ENCODE measurements around the gene RDH8. TPM values are rescaled to one million over a fixed set of nuclear protein-coding genes. Genes with fewer than 3 reads are reported as not detected.

Gene RDH8, protein sequence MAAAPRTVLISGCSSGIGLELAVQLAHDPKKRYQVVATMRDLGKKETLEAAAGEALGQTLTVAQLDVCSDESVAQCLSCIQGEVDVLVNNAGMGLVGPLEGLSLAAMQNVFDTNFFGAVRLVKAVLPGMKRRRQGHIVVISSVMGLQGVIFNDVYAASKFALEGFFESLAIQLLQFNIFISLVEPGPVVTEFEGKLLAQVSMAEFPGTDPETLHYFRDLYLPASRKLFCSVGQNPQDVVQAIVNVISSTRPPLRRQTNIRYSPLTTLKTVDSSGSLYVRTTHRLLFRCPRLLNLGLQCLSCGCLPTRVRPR
- total RNA-seq = not detected in 2 replicates
- not detected for polyA plus RNA-seq (2012)

DNA sequence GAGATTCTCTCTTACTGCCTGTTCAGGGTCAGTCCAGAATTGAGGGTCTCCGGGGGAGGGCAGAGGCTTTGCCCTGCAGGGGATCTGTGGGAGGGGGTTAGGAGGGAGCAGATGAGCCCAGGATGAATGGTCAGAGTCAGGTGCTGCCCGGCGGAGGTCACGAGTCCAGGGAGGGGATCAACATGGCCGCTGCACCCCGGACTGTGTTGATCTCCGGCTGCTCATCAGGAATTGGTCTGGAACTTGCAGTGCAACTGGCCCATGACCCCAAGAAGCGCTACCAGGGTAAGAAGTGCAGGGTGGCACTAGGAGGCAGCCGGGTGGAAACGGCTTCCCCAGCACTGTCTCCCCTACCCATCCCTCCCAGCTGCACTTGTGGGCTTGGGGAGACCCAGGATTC is at the start of gene RDH8:
Gene RDH8, plus strand, starts transcription at position 168 of the 400 bp plus-strand sequence. Its CDS starts 15 bp downstream, at position 183.
- no peak for DNase-seq (ENCODE audit: low read depth)

DNA sequence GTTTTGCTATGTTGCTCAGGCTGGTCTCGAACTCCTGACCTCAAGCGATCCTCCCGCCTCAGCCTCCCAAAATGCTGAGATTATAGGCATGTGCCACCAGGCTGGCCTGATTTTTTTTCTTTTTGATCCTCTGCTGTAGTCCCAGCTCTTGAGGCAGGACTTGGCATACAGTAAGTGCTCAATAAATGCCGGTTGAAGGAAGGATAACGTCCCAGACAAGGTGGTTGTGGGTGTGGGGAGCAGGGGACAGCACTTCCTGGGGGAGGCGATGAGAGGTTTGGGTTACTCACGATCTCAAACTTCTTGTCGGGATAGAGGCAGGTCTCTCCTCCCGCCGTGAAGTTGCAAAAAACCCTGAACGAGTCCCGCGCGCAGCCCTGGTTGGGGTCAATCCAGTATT is 47.3 kb upstream of the RDH8 start:
- no peak for DNase-seq (ENCODE audit: low read depth)

DNA sequence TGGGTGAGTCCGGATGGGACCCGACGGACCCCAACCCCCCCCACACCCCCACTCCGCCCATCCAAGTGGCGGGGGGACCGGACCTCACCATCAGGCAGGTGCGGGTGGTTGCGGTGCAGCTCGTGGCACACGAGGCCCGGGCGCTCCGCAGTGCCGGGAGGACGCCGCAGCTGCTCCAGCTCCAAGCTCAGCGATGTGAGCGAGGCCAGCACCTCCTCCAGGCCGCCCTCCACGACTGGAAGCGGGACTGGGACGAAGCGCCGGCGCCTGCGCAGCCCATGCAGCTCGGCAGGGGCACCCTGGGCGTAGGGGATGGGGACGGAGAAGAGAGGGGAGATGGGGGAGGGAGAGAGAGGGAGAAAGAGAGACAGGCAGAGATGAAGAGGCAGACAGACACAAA is 46.8 kb upstream of the RDH8 start:
- DNase-seq (ENCODE audit: low read depth) = no peak

DNA sequence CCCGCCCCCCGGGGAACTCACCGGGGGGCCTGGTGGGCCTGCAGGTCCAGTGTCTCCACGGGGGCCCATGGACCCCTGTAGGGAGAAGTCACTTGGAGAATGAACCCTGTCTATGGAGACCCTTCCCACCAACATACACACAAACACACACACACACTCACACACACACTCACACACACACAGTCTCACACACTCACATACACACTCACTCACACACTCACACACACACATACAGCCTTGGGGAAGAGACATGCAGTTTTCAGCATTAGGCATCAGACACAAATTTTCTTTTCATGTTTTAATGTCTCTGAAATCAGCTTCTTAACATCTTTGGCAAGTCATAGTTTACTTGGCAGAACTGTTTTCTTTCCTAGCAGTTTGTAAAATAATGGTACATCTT is 46.0 kb upstream of the RDH8 start:
- DNase-seq (ENCODE audit: low read depth) = no peak

DNA sequence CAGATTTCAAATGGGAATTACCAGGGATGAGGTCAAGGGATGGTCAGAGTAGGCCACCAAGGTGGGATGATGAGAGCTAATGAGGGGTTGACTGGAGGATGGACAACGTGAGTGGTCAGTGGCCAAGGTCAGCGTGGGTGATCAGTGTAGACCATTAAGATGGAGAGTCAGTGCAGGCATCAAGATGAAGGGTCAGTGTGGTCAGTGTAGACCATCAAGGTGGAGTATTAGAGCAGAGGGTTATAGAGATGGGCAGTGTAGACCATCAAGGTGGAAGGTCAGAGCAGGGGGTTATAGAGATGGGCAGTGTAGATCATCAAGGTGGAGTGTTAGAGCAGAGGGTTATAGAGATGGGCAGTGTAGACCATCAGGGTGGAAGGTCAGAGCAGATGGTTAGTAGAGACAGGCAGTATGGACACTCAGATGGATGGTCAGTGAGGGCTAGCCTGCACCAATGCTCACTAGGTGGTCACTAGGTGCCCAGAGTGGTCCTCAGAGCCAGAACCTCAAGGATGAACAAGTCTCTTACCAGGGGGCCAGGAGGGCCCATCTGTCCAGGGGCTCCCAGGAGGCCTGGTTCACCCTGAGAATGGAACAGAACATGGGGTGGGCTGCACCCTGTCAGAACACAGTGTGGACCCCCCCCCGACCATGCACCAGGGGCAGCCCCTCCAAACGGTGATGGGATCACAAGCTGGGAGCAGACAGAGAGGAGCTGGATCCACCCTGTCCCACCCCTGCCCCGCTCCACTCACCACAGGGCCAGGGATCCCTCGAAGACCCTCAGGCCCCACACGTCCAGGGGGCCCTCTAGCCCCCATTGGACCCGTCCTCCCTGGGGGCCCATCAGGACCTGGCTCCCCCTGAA is 44.2 kb upstream of the RDH8 start:
- DNase-seq (ENCODE audit: low read depth) = no peak

DNA sequence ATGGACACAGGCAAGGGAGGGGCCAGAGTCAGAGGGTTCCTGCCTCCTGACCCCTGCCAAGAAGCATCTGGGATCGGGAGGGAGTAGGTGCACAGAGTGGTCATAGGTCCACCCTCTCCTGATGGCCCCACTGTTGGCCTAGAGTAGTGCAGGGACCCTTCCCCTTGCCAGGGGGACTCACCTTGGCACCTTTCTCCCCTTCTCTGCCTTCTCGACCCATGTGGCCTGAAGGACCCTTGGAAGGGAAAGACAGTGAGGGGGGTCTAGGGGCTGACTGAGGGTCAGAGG is 43.7 kb upstream of the RDH8 start:
- no peak for DNase-seq (ENCODE audit: low read depth)

DNA sequence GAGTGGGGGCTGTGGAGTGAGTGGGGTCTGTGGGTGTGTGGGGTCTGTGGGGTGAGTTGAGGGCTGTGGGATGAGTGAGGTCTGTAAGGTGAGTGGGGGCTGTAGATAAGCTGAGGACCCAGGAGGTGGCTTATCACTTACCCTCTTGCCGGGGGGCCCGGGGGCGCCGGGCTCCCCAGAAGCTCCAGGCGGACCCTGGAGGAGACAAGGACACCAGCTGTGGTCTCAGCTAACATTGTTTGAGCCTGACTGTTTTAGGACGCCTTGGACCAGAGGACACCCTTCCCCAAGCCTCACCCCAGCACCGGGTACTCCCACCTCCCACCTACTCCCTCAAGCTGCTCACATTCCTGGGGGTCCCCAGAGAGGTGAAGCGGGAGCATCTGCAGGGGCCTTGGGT is 42.8 kb upstream of the RDH8 start:
- no peak for DNase-seq (ENCODE audit: low read depth)

DNA sequence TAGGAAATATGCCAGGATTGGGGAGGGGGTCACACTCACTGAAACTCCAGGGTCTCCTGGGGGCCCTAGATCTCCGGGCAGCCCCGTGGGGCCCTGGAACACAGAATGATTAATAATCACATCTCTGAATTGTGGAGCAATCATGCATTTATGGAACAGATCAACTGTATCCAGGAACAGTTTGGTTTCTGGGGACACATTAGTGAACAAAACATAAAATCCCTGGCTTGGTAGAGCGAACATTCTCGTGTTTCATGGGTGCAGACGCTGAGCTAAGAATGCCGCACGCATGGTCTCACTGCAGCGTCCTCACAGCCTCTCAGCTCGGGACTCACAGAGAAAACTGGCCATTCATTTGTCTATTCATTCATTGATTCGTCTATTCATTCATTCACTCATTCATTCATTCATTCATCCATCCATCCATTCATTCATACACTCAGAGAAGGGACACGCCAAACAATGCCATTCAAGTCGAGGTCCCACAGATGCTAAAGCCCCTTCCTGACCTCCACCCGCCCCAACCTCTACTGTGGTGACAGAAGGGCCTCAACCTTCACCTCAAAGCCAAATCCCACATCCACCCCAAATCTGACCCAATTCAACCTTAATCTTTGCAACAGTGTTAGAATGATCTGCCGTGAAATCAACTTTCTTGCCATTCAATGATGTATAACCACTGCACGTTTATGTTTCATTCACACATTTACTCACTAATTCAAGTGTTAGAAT is 42.0 kb upstream of the RDH8 start:
- no peak for DNase-seq (ENCODE audit: low read depth)

DNA sequence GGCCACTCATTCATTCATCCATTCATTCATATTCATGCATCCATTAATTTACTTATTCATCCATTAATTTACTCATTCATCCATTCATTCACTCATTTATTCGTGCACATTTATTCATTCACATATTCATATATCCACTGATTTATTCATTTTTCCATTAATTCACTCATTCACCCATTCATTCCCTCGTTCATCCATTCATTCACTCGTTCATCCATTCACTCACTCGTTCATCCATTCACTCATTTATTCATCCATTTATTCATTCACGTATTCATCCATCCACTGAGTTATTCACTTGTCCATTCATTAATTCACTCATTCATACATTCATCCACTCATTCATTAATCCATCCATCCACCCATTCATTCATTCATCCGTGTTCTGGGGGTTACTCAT is 41.2 kb upstream of the RDH8 start:
- DNase-seq (ENCODE audit: low read depth) = no peak

DNA sequence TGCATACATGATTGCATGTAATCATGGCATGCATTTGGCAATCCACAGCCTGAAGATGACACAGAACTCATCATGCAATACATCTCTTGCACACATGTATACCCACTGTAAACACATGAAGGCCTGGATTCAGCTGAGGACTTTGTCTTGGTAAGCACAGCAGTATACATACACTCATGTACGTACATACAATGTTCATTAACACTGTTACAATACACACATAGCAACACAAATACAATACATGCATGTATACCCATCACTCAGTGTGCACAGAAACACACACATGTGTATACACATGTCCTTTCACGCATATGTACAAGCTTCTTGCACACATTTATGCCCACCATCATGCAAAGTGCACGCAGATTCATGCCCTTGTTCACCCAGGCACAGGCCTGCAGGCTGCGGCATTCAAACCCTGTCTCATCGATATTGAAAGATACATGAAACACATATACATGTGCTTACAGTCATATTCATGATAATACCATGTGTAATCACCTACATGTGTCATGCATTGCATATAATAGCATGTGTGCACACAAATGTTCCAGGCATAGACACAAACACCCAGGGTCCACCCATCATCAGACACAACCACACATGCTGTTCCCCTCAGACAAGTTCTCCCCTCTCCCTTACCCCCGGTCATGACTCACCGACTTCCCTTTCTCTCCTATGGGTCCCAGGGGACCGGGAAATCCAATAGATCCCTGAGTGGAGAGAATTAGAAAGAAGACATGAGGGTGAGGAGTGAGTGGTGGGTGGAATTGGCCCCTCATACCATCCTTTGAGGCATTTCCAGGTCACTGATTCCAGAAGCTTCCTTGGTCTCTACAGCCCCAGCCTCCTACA is 31.6 kb upstream of the RDH8 start:
- DNase-seq (ENCODE audit: low read depth) = no peak

DNA sequence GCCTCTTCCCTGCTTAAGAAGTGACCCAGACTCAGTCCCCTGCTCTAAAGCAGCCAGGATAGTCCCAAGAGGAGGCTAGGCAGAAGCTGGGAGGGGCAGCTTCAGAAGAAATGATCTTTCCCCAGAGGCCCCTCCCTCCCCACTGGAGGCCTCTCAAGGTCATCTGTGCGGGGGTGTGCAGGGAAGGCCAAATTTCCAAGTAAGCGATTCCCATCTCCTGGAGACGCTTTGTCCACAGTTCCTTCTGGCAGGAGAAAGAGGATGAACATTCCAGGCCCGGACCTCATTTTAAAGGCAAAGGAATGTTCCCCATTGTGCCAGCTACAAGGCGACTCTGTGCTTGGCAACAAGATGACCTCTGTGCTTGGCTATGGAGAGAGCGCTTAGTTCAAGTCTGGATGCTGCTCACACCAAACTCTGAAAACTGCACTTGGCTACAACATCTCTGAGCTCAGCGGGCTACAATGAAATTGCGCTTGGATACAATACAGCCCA is 26.4 kb upstream of the RDH8 start:
- DNase-seq (ENCODE audit: low read depth) = peak; percentile 12

DNA sequence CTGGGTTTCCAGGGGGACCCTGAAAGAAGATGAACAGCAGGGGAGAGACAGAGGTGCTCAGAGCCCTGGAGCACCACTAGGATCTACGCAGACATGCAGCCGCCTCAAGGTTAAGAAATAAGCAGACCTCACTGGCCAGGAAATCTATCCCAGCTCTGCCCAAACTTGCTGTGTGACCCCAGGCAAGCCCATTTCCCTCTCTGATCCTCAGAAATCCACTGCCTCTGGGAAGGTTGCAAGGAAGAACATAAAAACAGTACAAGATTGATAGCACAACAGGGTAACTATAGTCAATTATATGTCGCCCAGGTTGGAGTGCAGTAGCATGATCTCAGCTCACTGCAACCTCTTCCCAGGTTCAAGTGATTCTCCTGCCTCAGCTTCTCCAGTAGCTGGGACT is 23.8 kb upstream of the RDH8 start:
- DNase-seq (ENCODE audit: low read depth) = no peak

DNA sequence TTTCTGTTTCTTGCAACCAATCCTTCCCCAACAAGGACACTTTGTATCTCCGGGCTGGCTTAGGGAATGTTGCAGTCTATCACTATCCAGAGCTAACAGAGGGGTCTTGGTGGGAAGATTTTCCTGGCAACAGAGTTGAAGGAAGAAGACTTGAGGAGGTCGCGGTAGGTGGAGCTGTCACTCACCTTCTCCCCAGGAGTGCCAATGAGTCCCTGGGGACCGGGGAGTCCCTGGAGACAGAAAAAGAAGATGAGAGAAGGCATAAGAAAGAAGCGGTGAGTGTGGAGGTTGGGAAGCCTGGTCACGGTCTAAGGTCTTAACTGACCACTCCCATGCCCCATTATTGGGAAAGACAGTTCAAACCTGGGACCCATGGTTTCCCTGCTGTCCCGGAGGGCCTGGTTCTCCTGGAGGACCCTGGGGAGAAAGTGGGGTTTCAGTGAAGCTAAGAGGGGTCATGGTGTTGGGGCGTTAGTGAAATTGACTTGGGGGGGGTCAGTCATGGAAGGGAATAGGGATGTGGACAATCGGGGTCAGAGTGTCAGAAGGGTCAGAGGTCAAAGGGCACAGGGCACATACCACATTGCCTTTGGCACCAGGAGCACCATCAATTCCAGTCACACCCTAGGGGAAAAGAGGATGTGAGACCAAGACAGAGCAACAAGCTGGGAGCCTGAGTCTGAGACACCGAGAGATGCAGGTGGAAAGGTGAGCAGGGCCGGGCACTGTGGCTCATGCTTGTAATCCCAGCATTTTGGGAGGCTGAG is 21.7 kb upstream of the RDH8 start:
- DNase-seq (ENCODE audit: low read depth) = no peak

DNA sequence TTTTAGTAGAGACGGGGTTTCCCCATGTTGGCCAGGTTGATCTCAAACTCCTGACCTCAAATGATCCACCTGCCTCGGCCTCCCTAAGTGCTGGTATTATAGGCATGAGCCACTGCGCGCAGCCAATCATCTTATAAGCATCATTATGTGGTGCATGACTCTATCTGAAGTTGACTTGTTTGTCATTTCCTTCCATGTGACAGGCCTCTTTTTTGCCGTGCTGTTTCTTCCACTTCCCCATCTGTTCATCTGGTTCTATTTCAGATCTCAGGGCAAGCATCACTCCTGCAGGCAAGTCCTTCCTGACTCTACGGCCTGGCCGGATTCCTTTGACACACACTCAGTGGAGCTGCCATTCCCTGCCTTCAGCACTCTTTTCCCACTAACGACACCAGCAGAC is 18.2 kb upstream of the RDH8 start:
- no peak for DNase-seq (ENCODE audit: low read depth)

DNA sequence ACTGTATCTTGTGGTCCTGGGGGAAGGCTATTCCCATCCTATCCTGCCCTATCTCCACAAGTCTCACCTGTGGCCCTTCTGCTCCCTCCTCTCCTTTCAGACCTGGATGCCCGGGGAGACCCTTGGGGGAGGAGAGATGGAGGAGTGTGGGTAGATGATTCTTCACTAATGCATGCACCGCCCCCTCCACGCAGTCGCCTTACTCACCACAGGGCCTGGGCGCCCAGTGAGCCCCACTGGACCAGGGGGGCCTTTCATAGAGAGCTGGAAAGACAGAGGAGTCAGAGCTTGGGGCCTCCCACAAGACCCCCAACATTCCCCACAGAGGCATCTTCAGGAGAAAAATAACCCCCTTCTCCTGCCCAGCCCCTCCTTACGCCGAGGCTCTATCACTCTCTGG is 17.3 kb upstream of the RDH8 start:
- no peak for DNase-seq (ENCODE audit: low read depth)

DNA sequence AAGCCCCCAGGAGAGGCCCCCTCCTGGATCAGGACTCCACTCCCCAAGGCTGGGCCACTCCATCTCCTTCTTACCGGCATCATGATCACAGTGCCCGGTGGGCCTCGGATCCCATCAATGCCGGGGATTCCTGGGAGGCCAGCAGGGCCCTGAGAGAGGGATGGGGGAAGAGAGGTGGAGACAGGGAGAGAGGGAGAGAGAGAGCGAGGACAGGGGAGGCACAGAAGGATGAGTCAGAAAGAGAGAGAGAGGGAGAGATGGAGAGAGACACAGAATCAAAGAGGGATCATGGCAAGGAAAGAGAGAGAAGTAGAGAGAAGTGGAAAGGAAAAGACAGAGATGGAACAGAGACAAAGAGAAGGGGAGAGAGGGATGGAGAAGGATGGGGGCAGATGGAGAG is 16.7 kb upstream of the RDH8 start:
- no peak for DNase-seq (ENCODE audit: low read depth)

DNA sequence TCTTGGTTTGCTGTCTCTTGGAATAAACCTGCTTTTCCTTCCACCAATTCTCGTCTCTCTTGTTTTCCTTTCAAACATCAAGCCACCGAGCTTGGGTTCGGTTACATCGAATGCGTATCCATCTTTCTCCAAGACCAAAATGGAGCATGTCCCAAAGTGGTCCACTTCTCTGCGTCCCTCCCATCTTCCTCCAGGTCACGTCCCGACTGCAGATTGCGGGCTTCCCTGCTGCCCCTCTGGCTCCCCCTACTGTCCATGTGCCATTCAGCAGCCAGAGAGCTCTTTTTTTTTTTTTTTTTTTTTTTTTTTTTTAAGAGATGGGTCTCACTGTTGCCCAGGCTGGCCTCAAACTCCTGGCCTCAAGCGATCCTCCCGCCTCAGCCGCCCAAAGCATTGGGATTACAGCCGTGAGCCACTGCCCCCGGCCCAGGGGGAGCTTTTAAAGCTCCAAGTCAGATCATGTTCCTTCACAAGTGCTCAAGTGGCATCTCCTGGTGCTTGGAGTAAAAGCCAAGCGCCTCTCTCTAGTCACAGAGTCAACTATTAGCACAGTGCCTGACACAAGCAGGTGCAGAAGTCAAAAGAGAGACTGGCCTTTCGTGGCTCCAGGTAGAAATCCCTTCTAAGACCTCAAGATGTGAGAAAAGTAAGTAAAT is 13.0 kb upstream of the RDH8 start:
- DNase-seq (ENCODE audit: low read depth) = peak; percentile 60

DNA sequence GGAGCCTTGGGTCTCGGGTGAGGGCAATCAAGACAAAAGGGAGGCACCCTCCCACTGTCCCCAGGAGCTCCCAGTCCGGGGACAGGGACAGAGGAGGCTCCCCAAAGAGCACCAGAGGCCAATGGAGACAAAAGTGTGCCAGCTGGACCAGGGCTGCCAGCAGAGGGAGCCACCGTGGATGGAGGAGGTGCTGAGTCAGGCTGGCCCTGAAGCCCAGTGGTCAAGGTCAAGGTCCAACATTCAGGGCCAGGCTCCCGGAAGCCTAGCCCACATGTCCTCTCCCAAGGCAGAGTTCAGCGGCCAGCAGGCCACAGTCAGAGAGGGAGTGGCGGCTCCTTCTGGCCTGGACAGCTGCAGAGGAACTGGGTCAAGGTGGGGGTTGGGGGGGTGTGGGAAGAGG is 11.4 kb upstream of the RDH8 start:
- DNase-seq (ENCODE audit: low read depth) = peak; percentile 25

DNA sequence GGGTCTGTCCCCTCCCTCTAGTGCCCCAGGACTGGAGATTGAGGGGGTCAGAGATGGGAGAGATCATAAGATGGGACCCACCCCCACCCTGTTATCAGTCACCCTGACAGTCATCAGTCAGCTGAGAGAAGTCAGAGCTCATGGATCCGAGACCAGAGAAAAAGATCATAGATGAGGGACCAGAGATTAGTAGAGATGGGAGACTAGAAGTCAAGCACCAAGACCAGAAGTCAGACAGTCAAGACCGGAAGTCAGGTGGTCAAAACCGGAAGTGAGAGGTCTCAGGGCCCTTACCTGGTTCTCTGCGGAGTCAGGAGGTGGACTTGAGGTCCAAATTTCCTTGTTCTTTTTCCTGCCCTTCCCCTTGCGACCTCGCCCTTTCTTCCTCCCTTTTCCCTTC is 10.0 kb upstream of the RDH8 start:
- no peak for DNase-seq (ENCODE audit: low read depth)

DNA sequence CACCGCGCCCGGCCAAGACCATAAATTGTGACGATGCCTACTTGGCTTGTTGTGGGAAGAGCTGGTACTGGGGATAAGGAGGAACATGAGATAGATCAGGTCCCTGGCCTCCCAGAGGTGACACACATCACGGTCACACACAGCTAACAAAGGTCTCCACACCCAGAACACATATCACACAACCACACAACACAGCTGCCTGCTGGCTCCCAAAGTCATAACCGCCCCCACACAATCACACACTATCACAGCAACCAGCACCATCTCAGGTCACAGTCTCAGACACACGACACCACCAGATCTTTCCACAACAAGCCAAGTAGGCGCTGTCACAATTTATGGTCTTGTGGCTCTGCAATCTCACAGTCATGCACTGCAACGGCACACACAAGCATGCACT is 8.7 kb upstream of the RDH8 start:
- DNase-seq (ENCODE audit: low read depth) = no peak
